ENCODE data around the gene COG5. TPM values are rescaled to one million over a fixed set of nuclear protein-coding genes. Genes with fewer than 3 reads are reported as not detected.
"Not testable (repeated sequence)": the region's sequence is repeated elsewhere in the genome, so short reads cannot be mapped to it uniquely, and the experiment has no call there.

The COG5 gene
- total RNA-seq, 1 experiment from 2014 or later, result 72.6 TPM

DNA sequence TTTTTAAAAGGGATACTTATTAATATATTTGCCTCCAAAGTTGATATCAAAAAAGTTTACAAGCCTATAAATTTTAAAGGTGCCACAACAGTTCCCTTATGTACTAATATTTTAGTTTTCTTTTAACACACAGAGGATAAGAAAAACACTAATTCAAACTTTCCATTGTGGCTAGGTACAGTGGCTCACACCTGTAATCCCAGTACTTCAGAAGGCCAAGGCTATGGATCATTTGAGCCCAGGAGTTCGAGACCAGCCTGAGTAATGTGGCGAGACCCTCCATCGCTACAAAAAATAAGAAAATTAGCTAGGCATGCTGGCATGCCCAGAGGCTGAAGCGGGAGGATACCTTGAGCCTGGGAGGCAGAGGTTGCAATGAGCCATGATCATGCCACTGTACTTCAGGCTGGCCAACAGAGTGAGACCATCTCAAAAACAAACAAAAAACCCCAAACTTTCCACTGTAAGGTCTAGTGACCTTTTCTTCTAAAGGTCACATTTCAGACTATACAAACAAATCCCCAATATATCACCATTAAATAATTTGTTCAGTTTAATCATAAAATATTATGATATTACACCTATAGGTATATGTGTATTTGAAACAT is 287.4 kb downstream of the COG5 start:
- DNase-seq (ENCODE audit: low read depth), result no peak

DNA sequence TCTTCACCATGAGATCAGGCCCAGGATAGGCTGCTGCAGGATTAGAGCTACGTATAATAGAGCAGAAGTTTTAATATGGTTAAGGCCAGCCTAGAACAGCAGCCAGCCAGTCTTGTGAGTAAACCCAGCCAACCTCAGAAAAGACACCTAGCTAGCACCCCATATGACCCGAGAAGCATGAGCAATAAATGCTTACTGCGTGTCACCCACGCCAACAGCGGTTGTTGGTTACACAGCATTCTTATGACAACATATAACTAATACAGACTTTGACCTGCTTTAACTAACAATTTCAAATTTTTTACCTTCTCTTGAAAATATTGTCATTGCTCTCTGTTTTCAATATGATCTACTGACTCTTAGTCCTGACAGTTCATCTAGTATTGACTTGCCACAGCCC is 289.2 kb downstream of the COG5 start:
- no peak for DNase-seq (ENCODE audit: low read depth)

DNA sequence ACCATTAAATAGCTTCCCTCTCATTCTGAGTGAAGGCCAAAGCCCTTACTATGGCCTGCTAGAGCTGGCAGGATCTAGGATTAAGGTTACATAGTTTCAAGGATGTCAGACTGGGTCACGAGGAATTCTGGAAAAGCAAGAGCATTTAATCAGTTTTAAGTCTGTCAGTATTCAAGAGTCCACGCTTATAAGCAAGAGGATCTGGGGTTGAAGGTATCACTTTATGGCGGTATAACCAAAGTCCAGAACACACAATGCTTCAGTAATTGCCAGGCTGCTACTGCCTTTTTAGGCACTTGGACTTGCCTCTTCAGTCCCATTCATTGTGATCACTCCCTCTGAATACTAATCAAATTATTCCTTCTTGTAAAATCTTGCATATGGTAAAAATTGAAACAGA is 293.9 kb downstream of the COG5 start:
- no peak for DNase-seq (ENCODE audit: low read depth)

DNA sequence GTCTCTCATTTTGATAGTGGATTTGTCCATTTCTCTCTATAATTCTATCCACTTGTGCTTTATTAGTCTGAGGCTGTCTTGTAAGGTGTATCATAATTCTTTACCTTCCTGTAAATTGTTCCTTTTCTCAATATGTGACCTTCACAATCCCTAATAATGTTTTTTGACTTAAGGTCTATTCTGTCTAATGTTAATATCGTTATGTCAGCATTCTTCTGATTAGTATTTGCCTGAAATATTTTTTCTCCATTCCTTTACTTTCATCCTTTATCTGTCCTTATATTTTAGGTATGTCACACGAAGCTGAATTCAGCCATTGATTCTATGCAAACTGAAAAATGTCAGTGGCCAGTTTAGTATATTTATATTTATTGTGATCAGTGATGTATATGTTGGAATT is 295.1 kb downstream of the COG5 start:
- DNase-seq (ENCODE audit: low read depth), result no peak

DNA sequence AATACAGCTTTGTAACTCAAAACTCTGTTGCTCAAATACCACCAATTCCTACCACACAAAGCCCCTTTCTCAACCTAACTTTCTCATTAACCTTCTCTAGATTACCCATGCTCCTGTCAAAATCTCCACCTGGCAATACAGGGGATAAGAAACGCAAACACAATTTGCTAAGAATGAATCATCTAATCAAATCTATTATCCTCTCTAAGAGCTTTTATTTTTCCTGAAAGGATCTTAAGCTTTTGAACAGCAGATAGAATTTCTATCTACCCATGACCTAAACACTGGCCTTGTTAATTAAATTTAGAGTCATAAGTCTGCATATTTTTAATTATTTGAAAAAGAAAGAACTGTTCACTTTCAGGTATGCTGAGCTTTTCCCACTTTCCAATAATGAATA is 296.6 kb downstream of the COG5 start:
- no peak for DNase-seq (ENCODE audit: low read depth)

DNA sequence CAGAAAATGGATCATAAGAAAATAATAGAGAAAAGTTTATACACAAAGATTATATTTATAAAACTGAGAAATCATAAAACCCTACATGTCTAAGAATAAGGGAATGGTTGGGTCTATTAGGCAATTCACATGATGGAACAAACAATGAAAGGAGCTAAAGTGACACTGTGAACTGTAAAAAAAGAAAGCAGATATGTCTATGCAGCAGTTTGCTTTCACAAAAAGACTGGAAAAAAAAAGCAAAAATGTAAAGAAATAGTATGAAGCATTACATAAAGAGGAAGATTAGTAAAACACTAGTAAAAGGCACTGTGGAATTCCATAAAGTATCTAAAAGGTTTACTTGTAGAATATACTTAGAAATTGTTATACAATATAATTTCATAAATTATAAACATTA is 299.0 kb downstream of the COG5 start:
- DNase-seq (ENCODE audit: low read depth), result no peak

DNA sequence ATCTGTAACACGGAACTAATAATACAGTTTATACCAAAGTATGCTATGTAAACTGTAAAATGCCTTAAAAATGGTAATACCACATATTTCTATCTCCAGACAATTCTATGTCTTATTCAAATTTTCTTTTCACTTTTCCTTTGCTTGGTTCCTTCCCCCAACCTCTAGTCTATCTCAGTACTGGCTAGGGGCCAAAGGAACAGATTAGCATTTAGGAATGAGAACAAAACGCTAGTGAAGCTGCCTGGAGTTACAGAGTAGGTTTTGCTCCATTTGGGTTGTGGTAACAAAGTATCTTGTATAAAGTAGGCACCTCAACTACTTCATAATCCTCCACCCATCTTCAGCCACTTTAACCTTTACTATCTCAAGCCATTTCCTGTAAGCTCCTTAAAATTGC is 300.9 kb downstream of the COG5 start:
- DNase-seq (ENCODE audit: low read depth), result no peak

DNA sequence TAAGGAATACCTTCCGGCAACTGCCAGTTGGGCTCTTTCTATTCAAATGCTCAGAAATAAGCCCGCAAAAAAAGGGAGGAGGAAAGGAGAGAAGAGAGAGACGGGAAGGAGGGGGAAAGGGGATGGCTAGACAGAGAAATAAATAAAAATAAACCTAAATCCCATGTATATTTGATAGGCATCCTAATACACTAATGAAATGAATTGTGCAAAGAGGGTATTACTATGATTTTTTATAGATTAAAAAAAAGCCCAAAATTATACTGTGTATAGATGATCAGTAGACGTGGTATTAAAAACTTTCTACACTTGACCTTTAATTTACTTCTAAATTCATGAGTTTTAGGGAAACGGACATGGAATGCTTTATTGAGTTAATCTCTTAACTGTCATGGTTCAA is 305.0 kb downstream of the COG5 start:
- DNase-seq (ENCODE audit: low read depth), result no peak

DNA sequence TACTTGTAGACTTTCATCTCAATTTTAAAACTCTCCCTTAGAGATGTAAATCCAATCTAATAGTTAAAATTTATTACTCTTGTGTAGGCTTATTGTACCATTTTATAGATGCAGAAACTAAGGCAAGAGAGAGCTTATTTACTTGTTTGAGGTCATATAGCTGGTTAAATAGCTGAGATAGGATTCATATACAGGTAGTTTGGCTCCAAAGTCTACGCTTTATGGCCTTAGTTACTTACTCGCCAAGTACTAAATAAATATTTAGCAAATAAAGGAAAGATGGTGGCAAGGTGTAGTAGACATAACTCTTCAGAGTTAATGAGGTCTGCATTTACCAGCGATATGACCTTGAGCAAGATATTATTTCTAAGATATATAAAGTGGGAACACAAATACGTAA is 308.1 kb downstream of the COG5 start:
- no peak for DNase-seq (ENCODE audit: low read depth)

DNA sequence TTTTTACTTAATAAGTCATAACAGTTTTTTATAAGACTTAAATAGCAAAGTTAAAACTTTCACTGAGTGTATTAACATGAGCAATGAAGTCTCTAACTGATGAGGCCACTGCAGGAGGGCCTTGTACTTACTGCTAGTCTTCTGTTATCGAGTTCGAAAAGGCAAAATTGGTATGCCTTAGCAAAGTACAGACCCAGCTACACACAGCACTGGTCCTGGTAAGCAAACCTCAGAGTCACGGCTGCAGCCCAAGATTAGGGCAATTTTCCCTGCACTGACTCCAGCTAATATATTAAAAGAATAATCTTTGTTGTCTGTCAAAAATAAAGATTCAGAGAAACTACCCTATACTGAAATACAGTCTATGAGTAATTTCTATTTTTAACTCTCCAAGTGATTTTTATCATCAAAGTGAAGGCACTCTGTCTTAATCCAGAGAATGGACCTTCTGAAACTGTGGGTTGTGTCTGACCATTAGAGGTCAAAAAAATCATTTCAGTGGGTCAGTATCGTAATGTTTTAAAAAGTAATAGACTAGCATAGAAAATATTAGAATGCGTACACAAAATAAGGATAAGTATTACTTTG is 309.2 kb downstream of the COG5 start:
- no peak for DNase-seq (ENCODE audit: low read depth)

DNA sequence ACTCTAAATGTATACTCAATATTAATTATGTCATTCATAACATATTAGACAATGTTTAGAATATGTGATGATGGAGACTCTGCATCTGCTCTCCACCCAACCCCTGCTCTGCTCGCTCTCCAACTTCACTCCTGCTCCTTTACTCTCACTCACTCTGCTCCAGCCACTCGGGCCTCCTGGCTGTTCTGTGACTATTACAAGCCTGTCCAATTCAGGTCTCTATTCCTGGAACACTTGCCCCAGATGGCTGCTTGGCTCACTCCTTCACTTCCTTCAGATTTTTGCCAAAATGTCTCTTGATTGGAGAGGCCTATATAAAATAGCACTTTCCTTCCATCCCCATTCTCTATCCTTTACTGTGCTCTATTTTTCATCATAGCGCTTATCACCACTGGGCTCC is 310.1 kb downstream of the COG5 start:
- DNase-seq (ENCODE audit: low read depth), result no peak

DNA sequence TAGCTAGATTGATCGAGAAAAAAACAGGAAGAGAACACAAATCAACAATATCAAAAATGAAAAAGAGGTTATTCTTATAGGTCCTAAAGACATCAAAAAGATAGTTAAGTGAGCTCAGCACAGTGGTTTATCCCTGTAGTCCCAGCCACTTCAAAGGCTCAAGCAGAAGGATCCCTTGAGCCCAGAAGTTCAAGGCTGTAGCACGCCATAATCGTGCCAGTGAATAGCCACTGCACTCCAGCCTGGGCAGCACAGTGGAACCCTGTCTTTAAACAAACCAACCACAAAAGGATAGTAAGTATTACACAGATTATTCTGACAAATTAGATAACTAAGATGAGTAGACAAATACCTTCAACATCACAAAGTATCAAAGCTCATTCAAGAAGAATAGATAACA is 311.8 kb downstream of the COG5 start:
- no peak for DNase-seq (ENCODE audit: low read depth)

DNA sequence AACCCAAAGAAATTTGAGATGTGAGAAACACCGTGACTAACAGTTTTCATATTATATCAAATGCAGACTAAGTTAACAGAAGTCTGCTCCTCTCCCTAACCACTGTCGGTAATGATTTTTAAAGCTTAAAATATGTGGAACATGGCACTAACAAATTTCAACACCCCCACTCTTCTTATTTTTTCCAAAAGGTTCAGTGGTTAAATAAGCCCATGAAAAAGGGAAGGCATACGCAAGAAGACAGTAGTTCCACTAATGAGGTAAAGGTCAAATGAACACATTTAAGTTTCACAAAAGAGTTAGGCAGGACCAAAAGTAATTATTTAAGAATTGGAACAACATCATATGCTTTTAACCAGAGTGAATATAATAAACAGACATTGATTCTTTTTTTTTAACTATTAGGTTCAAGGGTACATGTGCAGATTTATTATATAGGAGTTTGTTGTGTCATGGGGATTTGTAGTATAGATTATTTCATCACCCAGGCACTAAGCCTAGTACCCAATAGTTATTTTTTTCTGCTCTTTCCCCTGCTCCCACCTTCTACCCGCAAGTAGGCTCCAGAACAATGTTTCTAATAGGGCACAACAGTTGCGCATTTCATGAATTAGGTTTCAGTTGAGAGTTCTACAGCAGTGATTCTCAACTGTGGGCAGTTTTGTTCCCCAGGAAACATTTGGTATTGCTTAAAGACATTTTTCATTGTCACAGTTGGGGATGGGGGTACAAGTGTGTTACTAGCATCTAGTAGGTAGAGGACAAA is 315.0 kb downstream of the COG5 start:
- DNase-seq (ENCODE audit: low read depth), result no peak

DNA sequence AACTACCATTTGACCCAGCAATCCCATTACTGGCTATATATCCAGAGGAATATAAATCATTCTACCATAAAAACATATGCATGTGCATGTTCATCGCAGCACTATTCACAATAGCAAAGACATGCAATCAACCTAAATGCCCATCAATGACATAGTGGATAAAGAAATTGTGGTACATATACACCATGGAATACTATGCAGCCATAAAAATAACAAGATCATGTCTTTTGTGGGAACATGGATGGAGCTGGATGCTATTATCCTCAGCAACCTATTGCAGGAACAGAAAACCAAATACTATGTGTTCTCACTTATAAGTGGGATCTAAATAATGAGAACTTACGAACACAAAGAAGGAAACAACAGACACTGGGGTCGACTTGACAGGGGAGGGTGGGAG is 316.9 kb downstream of the COG5 start:
- not testable (repeated sequence) for DNase-seq (ENCODE audit: low read depth)

DNA sequence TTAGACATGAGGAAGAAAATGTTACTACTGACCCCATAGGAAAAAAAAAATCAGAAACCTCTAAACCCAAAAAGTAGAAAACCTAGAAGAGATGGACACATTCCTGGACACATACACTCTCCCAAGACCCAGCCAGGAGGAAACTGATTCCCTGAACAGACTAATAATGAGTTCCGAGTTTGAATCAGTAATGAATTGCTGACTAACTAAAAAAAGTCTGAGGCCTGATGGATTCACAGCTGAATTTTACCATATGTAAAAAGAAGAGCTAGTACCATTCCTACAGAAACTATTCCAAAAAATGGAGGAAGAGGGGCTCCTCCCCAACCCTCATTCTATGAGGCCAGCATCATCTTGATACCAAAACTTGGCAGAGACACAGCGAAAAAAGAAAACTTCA is 319.1 kb downstream of the COG5 start:
- DNase-seq (ENCODE audit: low read depth), result no peak

DNA sequence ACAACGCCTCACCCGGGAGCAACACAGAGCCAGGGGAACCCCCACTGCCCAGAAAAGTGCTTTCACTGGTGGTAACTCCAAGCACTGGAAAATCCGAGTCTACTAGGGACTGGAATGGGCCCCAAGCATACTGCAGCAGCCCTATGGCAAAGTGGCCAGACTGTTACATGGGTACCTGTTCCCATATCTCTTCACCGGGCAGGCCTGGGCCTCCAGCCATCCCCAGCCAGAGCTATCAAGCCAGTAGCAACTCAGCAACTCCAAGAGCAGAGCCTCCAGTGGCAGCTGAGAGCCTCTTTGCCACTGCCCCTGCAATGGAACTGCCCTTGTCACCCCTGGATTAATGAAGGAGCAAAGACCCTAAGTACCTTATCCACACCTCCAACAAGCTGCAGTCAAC is 321.5 kb downstream of the COG5 start:
- DNase-seq (ENCODE audit: low read depth), result no peak

DNA sequence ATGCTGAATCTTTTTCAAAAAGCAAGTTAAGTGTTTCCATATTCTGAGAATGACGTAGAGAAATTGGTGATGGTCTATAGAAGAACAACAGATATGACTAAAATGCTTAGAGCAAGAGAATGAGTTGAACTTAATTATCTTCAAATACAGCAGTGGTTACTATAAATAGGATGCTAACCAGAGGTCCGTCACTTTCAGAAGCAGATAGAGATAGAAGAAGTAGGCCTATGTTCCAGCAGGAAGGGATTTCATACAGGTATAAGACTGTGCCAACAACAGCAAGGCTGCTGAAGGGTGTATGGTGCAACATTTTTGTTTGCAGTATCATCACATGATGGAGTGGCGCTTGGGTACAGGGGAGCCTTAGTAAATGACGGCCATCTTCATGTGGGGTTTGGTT is 326.3 kb downstream of the COG5 start:
- no peak for DNase-seq (ENCODE audit: low read depth)

DNA sequence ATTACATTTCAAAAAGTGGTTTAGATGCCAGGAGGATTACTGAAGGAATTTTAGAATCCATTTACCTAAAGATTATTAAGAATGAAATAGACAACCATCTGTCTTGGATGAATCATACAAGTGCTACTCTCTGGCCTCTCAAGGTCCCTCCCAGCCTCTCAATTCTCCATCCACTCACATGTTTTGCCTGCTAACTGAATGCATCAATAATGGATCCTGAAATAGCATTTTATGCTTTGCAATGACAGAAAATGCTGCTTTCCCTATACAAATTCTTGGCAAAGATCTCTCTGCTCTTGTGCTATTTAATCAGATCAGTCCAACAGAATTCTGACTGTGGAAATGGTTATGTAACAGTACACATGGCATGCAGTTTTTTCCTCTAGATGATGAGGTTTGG is 326.9 kb downstream of the COG5 start:
- DNase-seq (ENCODE audit: low read depth), result no peak

DNA sequence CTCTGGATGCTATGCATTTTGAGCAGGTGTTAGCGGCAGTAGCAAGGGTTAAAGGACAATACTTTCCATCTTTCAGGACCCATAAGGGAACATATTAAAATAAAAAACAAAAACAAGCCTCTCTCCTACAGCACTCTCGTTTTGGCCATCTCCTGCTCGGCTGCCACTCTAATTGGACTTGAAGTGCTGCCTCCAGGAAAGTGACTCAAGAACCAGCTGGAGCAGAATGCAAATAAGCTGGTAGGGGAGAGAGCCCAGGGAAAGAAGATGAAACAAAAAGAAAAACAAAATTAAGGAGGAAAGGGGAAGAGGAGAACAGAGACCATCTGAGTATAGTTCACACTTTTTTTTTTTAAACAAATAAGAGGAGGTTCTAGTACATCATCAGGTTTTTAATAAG is 329.3 kb downstream of the COG5 start:
- peak; percentile 19 for DNase-seq (ENCODE audit: low read depth)

DNA sequence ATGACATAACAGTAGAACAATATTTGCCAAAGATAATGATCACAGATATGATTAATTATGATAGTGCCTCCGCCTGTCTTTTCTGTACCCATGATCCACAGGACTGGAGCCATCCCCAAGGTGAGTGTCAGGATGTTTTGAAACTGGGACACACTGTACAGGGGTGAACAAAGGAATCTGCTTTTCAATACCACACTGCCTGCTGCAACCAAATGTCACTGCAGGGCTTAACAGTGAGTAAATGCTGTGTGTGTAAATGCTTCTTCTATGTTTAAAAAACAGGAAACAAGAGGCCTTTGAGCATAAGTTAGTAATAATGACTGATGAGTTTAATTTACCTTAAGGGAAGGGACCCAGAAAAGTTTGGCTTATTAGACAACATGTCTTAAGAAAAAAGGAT is 329.7 kb downstream of the COG5 start:
- no peak for DNase-seq (ENCODE audit: low read depth)

DNA sequence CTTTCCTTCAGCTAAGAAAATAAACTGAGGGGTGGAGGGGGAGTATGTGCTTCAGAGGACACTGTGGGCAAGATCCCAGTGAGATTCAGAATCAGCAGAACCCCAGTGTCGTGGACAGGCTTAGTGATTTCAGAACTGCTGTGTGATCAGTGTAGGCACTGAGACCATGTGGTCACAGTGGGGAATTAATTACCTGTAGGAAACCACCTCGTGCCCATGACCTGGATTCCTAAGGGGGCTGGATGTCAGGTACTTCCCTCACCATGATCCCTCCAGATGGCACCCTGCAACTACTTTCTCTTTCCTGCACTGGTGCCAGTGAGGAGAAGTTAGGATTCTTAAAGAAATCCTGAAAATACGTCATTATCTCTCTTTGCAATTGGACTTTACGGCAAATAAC is 330.5 kb downstream of the COG5 start:
- peak; percentile 17 for DNase-seq (ENCODE audit: low read depth)

DNA sequence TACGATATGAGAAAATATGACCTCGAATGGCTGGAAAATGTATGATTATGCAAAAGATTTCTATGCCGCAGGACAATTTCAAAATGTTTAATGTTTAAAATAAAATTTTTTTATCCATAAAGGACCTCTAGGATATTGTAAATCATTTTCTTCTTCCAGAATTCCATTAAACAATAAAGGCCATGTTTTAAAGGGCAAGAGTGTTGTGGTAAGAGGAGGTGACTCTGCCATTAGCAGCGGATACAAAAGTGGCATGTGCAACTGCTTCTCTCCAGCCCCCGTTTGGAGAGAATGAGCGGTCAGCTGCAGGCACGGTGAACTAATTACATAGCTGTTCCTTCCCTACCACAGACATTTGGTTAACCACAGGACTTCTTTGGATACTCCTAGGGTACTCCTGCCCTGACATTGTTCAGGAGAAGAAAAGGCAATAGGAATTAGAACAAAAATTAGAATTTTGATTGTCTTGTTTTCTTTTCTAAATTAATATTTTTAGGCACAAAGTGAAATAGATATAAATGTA is 331.1 kb downstream of the COG5 start:
- DNase-seq (ENCODE audit: low read depth), result peak; percentile 72

DNA sequence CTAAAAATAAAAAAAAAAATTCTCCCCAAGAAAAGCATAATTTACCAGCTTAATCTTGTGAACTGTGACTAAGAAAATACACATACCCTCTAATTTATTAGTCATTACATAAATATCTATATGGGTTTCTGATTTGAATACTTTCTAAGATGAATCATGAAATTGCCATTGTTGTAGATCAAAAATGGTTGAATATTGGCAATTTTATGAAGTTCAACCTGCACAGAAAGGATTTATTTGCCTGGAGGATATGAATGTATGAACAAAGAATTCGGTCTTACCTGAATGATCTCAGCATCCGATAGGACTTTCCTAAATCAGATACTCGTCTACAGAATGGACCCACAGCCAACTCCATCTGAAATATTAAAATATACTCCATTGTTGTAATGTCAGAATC is 333.4 kb downstream of the COG5 start:
- DNase-seq (ENCODE audit: low read depth), result no peak

Measured in Daoy (cell line).